H1 (cell line): ENCODE results near the gene NAGA.

Source experiments
- ASH2L ChIP-seq: fragments of 200-600, 300-600 bp; sonication (generic); IDR thresholded peaks from one replicate; pipeline ENCODE4 v1.7.1; 2017; ENCODE audit warnings: low read length
- ATF3 ChIP-seq: IDR thresholded peaks from 2 replicates; pipeline ENCODE4 v1.6.1; 2011; ENCODE audit warnings: low read depth, mild to moderate bottlenecking, low read length; ENCODE audit not compliant: insufficient read depth
- CHD7 ChIP-seq: fragments of 300-600 bp; sonication (generic); IDR thresholded peaks from 2 replicates; pipeline ENCODE4 v1.7.1; 2012; ENCODE audit warnings: low read length, moderate library complexity, mild to moderate bottlenecking, inconsistent platforms; ENCODE audit not compliant: insufficient replicate concordance
- CTCF ChIP-seq, 3 experiments: IDR thresholded peaks; 1 replicate in 2 of 3; 2 replicates in 1 of 3; pipeline versions ENCODE4 v1.5.1 to v1.6.1; 2011; ENCODE audit warnings: low read length in 3 of 3, mild to moderate bottlenecking in 3 of 3, inconsistent platforms in 2 of 3, low read depth in 1 of 3, moderate library complexity in 1 of 3; ENCODE audit not compliant: insufficient read depth in 1 of 3; ENCODE audit errors: control extremely low read depth in 1 of 3
- EP300 ChIP-seq, 2 experiments: IDR thresholded peaks; 1 replicate in 1 of 2; 2 replicates in 1 of 2; pipeline ENCODE4 v1.6.1; 2011 to 2012; ENCODE audit warnings: low read depth in 2 of 2, low read length in 2 of 2, mild to moderate bottlenecking in 2 of 2, borderline replicate concordance in 1 of 2, inconsistent platforms in 1 of 2, moderate library complexity in 1 of 2
- EZH2 ChIP-seq: fragments of 200-600 bp; sonication (generic); IDR thresholded peaks from 2 replicates; pipeline ENCODE4 v1.7.1; 2012; ENCODE audit warnings: low read depth, mild to moderate bottlenecking, moderate library complexity, low read length, inconsistent platforms; ENCODE audit not compliant: severe bottlenecking
- FOSL1 ChIP-seq: IDR thresholded peaks from 2 replicates; pipeline ENCODE4 v1.6.1; 2011; ENCODE audit warnings: mild to moderate bottlenecking, low read depth, low read length, moderate library complexity; ENCODE audit not compliant: insufficient read depth
- GABPA ChIP-seq: IDR thresholded peaks from 2 replicates; pipeline ENCODE4 v1.6.1; 2011; ENCODE audit warnings: mild to moderate bottlenecking, low read length, moderate library complexity, borderline replicate concordance; ENCODE audit not compliant: insufficient read depth
- JUN ChIP-seq: IDR thresholded peaks from 2 replicates; pipeline ENCODE4 v1.6.1; 2011; ENCODE audit warnings: low read depth, mild to moderate bottlenecking, improper control_type of control experiment, low read length
- NRF1 ChIP-seq: IDR thresholded peaks from 2 replicates; pipeline ENCODE4 v1.6.1; 2011; ENCODE audit warnings: mild to moderate bottlenecking, low read depth, low read length, improper control_type of control experiment
- POLR2A ChIP-seq, 2 experiments: IDR thresholded peaks; 1 replicate in 1 of 2; 2 replicates in 1 of 2; pipeline ENCODE4 v1.6.1; 2011; ENCODE audit warnings: low read depth in 2 of 2, low read length in 2 of 2, mild to moderate bottlenecking in 2 of 2; ENCODE audit errors: control extremely low read depth in 1 of 2
- TCF12 ChIP-seq: IDR thresholded peaks from 2 replicates; pipeline ENCODE4 v1.6.1; 2011; ENCODE audit warnings: low read depth, mild to moderate bottlenecking, low read length
- USF2 ChIP-seq: IDR thresholded peaks from 2 replicates; pipeline ENCODE4 v1.6.1; 2011; ENCODE audit warnings: low read length, improper control_type of control experiment

GRCh38 chr22:42069801-42070516, 653 bp downstream of the NAGA start:
- TF ChIP-seq ASH2L (no peak), CTCF (IDR thresholded peaks at IDR 0.05; ENCODE audit: control extremely low read depth in 1 of 3, insufficient read depth in 1 of 3, low read depth in 1 of 3, low read length in 3 of 3) (no peak), FOSL1 (no peak), USF2 (no peak), POLR2A (IDR thresholded peaks at IDR 0.05; ENCODE audit: control extremely low read depth in 1 of 2, low read depth in 2 of 2, low read length in 2 of 2) (no peak), ATF3 (no peak), TCF12 (no peak), GABPA (no peak), EP300 (IDR thresholded peaks at IDR 0.05; ENCODE audit: borderline replicate concordance in 1 of 2, low read depth in 2 of 2, low read length in 2 of 2) (no peak), JUN (no peak), EZH2 (no peak), CHD7 (no peak), NRF1 (no peak)
